ENCODE measurements around the gene MGRN1.

- TF ChIP-seq, protein P1, sequence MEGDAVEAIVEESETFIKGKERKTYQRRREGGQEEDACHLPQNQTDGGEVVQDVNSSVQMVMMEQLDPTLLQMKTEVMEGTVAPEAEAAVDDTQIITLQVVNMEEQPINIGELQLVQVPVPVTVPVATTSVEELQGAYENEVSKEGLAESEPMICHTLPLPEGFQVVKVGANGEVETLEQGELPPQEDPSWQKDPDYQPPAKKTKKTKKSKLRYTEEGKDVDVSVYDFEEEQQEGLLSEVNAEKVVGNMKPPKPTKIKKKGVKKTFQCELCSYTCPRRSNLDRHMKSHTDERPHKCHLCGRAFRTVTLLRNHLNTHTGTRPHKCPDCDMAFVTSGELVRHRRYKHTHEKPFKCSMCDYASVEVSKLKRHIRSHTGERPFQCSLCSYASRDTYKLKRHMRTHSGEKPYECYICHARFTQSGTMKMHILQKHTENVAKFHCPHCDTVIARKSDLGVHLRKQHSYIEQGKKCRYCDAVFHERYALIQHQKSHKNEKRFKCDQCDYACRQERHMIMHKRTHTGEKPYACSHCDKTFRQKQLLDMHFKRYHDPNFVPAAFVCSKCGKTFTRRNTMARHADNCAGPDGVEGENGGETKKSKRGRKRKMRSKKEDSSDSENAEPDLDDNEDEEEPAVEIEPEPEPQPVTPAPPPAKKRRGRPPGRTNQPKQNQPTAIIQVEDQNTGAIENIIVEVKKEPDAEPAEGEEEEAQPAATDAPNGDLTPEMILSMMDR (IDR thresholded peaks at IDR 0.05) = no peak
- no peak for TF ChIP-seq POLR2A (IDR thresholded peaks at IDR 0.05)
These were observed 56.2 kb downstream of the MGRN1 start for GRCh38 chr16:4680673-4681470.
